ENCODE data around the gene TECPR2. TPM values are rescaled to one million over a fixed set of nuclear protein-coding genes. Genes with fewer than 3 reads are reported as not detected.

TECPR2 gene
- total and polyA plus RNA-seq, 8 donors: 11.6 to 30.1 (median 16.2) TPM

GRCh38 chr14:102417001-102417431 is 54.3 kb downstream of the TECPR2 start:
- H3K36me3 ChIP-seq: peaks cover 0 to 72% of the 10 kb centered on the region in 2 donors
- no peaks in the 10 kb centered on the region for H3K4me1 ChIP-seq
- H3K4me3 ChIP-seq: no peak overlapping the region
- DNase-seq (no peak), ATAC-seq (no peak)
- intact Hi-C loops (cut with DNase I): no loop called here
- no peak overlapping the region for H3K27ac ChIP-seq
- no peaks in the 10 kb centered on the region for H3K9me3 ChIP-seq
- no peaks in the 10 kb centered on the region for H3K27me3 ChIP-seq
- no peak for TF ChIP-seq CTCF (IDR thresholded peaks at IDR 0.05)

DNA sequence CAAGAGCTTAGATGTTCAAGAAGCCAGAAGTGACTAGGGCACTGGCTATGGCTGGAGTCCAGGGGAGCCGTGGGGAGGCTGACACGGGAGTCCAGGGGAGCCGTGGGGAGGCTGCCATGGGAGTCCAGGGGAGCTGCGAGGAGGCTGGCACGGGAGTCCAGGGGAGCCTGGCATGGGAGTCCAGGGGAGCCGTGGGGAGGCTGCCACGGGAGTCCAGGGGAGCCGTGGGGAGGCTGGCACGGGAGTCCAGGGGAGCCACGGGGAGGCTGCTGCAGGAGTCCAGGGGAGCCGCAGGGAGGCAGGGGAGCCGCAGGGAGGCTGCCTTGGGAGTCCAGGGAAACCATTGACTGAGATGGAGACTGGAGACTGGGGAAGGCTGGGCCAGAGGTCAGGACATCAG is 54.9 kb downstream of the TECPR2 start:
- Histone ChIP-seq H3K36me3 (peaks cover 0 to 72% of the 10 kb centered on the region in 2 donors), H3K4me3 (no peak overlapping the region), H3K9me3 (no peaks in the 10 kb centered on the region), H3K4me1 (no peaks in the 10 kb centered on the region), H3K27me3 (no peaks in the 10 kb centered on the region), H3K27ac (no peak overlapping the region)
- ATAC-seq (no peak), DNase-seq (no peak)
- TF ChIP-seq CTCF (IDR thresholded peaks at IDR 0.05): no peak
- intact Hi-C loops (cut with DNase I): no loop called here

GRCh38 chr14:102418169-102418852 is 55.6 kb downstream of the TECPR2 start:
- intact Hi-C loops (cut with DNase I): no loop called here
- ATAC-seq: no peak
- Histone ChIP-seq H3K9me3 (no peaks in the 10 kb centered on the region), H3K4me3 (no peak overlapping the region), H3K27ac (no peak overlapping the region), H3K4me1 (no peaks in the 10 kb centered on the region), H3K27me3 (no peaks in the 10 kb centered on the region), H3K36me3 (peaks cover 0 to 72% of the 10 kb centered on the region in 2 donors)
- TF ChIP-seq CTCF (IDR thresholded peaks at IDR 0.05): no peak
- DNase-seq: no peak

GRCh38 chr14:102418853-102419240 is 56.1 kb downstream of the TECPR2 start:
- H3K4me3 ChIP-seq: no peak overlapping the region
- TF ChIP-seq CTCF (IDR thresholded peaks at IDR 0.05): no peak
- H3K4me1 ChIP-seq: no peaks in the 10 kb centered on the region
- H3K9me3 ChIP-seq: no peaks in the 10 kb centered on the region
- DNase-seq (no peak), ATAC-seq (no peak)
- peaks cover 0 to 67% of the 10 kb centered on the region in 2 donors for H3K36me3 ChIP-seq
- intact Hi-C loops (cut with DNase I): no loop called here
- no peak overlapping the region for H3K27ac ChIP-seq
- H3K27me3 ChIP-seq: no peaks in the 10 kb centered on the region

DNA sequence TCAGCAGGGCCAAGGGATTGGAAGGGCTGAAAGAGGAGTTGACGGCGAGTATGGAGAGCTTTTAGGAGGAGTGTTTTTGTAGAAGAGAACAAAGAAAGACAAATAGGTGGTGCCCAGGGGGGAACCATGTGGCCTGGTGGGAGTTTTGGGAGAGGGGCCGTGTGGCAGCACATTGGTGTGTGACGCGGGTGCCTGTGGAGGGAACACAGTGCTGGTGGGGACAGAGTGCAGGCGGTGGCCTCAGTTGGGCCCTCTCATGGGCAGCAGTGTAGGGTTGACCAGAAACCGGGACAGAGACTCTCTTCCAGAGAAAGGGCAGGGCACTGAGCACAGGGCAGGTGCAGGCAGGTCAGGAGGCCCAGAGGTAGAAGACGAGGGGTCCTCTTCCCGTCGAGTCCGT is 56.5 kb downstream of the TECPR2 start:
- ATAC-seq: no peak
- DNase-seq: no peak
- H3K27me3 ChIP-seq: no peaks in the 10 kb centered on the region
- intact Hi-C loops (cut with DNase I): no loop called here
- no peak overlapping the region for H3K4me3 ChIP-seq
- TF ChIP-seq CTCF (IDR thresholded peaks at IDR 0.05): no peak
- no peaks in the 10 kb centered on the region for H3K9me3 ChIP-seq
- no peaks in the 10 kb centered on the region for H3K4me1 ChIP-seq
- H3K27ac ChIP-seq: no peak overlapping the region
- H3K36me3 ChIP-seq: peaks cover 0 to 66% of the 10 kb centered on the region in 2 donors
